ENCODE data around the gene ADAMTS13.

ADAMTS13 gene

GRCh38 chr9:133502112-133502511 lies 79.9 kb downstream of the ADAMTS13 start:
- Histone ChIP-seq H3K9me3 (ENCODE audit: control insufficient read depth, low read length) (peaks cover 15% of the 10 kb centered on the region), H3K36me3 (ENCODE audit: control insufficient read depth, insufficient read depth, low read length) (no peaks in the 10 kb centered on the region), H3K27ac (ENCODE audit: low read depth, low read length, severe bottlenecking) (no peak overlapping the region), H3K4me3 (ENCODE audit: extremely low read depth, insufficient read depth, low read length, poor library complexity, severe bottlenecking) (no peak overlapping the region), H3K4me1 (ENCODE audit: control insufficient read depth, insufficient read depth, low read length, poor library complexity, severe bottlenecking) (peaks cover 10% of the 10 kb centered on the region)
- WGBS, 2 experiments (ENCODE audit: insufficient coverage in 2 of 2): 100% methylated on average over 1 of the region's 1 CpG

GRCh38 chr9:133505186-133505830 lies 83.1 kb downstream of the ADAMTS13 start:
- H3K36me3 ChIP-seq (ENCODE audit: control insufficient read depth, insufficient read depth, low read length): no peaks in the 10 kb centered on the region
- WGBS, 2 experiments (ENCODE audit: insufficient coverage in 2 of 2): 96 to 98% methylated on average over 11 to 13 of the region's 13 CpGs
- H3K4me3 ChIP-seq (ENCODE audit: extremely low read depth, insufficient read depth, low read length, poor library complexity, severe bottlenecking): no peak overlapping the region
- H3K9me3 ChIP-seq (ENCODE audit: control insufficient read depth, low read length): peaks cover 15% of the 10 kb centered on the region
- no peak overlapping the region for H3K27ac ChIP-seq (ENCODE audit: low read depth, low read length, severe bottlenecking)
- H3K4me1 ChIP-seq (ENCODE audit: control insufficient read depth, insufficient read depth, low read length, poor library complexity, severe bottlenecking): peaks cover 24% of the 10 kb centered on the region

- 95 to 96% methylated on average over 18 to 20 of the region's 23 CpGs for WGBS, 2 experiments (ENCODE audit: insufficient coverage in 2 of 2)
- H3K36me3 ChIP-seq (ENCODE audit: control insufficient read depth, insufficient read depth, low read length): no peaks in the 10 kb centered on the region
- H3K27ac ChIP-seq (ENCODE audit: low read depth, low read length, severe bottlenecking): no peak overlapping the region
Observed at GRCh38 chr9:133505901-133506652, 83.9 kb downstream of the ADAMTS13 start.

GRCh38 chr9:133506653-133507038 lies 84.5 kb downstream of the ADAMTS13 start:
- Histone ChIP-seq H3K4me3 (ENCODE audit: extremely low read depth, insufficient read depth, low read length, poor library complexity, severe bottlenecking) (no peak overlapping the region), H3K4me1 (ENCODE audit: control insufficient read depth, insufficient read depth, low read length, poor library complexity, severe bottlenecking) (peaks cover 24% of the 10 kb centered on the region), H3K9me3 (ENCODE audit: control insufficient read depth, low read length) (peaks cover 10% of the 10 kb centered on the region), H3K27ac (ENCODE audit: low read depth, low read length, severe bottlenecking) (no peak overlapping the region), H3K36me3 (ENCODE audit: control insufficient read depth, insufficient read depth, low read length) (no peaks in the 10 kb centered on the region)
- 94 to 96% methylated on average over 16 to 18 of the region's 18 CpGs for WGBS, 2 experiments (ENCODE audit: insufficient coverage in 2 of 2)

More at GRCh38 chr9:133505901-133506652, 83.9 kb downstream of the ADAMTS13 start:
- Histone ChIP-seq H3K4me1 (ENCODE audit: control insufficient read depth, insufficient read depth, low read length, poor library complexity, severe bottlenecking) (peaks cover 24% of the 10 kb centered on the region), H3K4me3 (ENCODE audit: extremely low read depth, insufficient read depth, low read length, poor library complexity, severe bottlenecking) (no peak overlapping the region), H3K9me3 (ENCODE audit: control insufficient read depth, low read length) (peaks cover 15% of the 10 kb centered on the region)

- Histone ChIP-seq H3K27ac (ENCODE audit: low read depth, low read length, severe bottlenecking) (no peak overlapping the region), H3K36me3 (ENCODE audit: control insufficient read depth, insufficient read depth, low read length) (no peaks in the 10 kb centered on the region), H3K4me1 (ENCODE audit: control insufficient read depth, insufficient read depth, low read length, poor library complexity, severe bottlenecking) (peaks cover 24% of the 10 kb centered on the region), H3K4me3 (ENCODE audit: extremely low read depth, insufficient read depth, low read length, poor library complexity, severe bottlenecking) (no peak overlapping the region), H3K9me3 (ENCODE audit: control insufficient read depth, low read length) (peaks cover 2% of the 10 kb centered on the region)
- 96 to 97% methylated on average over 20 to 24 of the region's 24 CpGs for WGBS, 2 experiments (ENCODE audit: insufficient coverage in 2 of 2)
Observed at GRCh38 chr9:133507246-133507965, 85.2 kb downstream of the ADAMTS13 start.

- H3K36me3 ChIP-seq (ENCODE audit: control insufficient read depth, insufficient read depth, low read length): no peaks in the 10 kb centered on the region
- no peak overlapping the region for H3K27ac ChIP-seq (ENCODE audit: low read depth, low read length, severe bottlenecking)
- H3K4me1 ChIP-seq (ENCODE audit: control insufficient read depth, insufficient read depth, low read length, poor library complexity, severe bottlenecking): peaks cover 24% of the 10 kb centered on the region
- no peaks in the 10 kb centered on the region for H3K9me3 ChIP-seq (ENCODE audit: control insufficient read depth, low read length)
- H3K4me3 ChIP-seq (ENCODE audit: extremely low read depth, insufficient read depth, low read length, poor library complexity, severe bottlenecking): no peak overlapping the region
- WGBS, 2 experiments (ENCODE audit: insufficient coverage in 2 of 2): 94% methylated on average over 8 of the region's 8 CpGs
Observed at GRCh38 chr9:133508046-133508445, 85.9 kb downstream of the ADAMTS13 start.

Data from mesodermal cell (in vitro differentiated cells).